ENCODE data around the gene AHCY. TPM values are rescaled to one million over a fixed set of nuclear protein-coding genes. Genes with fewer than 3 reads are reported as not detected.
"Not testable (repeated sequence)": the region's sequence is repeated elsewhere in the genome, so short reads cannot be mapped to it uniquely, and the experiment has no call there.

Gene AHCY
- total and polyA plus RNA-seq, 7 experiments from 2014 or later = 19.1 to 62.9 (median 24.6) TPM

- Histone ChIP-seq H3K27me3 (ENCODE audit: control insufficient read depth in 2 of 2, insufficient read depth in 2 of 2, low read length in 2 of 2) (no peaks in the 10 kb centered on the region), H3K36me3 (ENCODE audit: control insufficient read depth in 2 of 3, insufficient read depth in 3 of 3, low read length in 3 of 3) (no peaks in the 10 kb centered on the region), H3K4me1 (ENCODE audit: control insufficient read depth in 2 of 2, insufficient read depth in 2 of 2, low read length in 2 of 2) (peaks cover 0 to 11% of the 10 kb centered on the region in 2 donors), H3K9me3 (ENCODE audit: control insufficient read depth in 2 of 3, low read length in 3 of 3) (no peaks in the 10 kb centered on the region), H3K4me3 (ENCODE audit: low read length) (no peak overlapping the region), H3K27ac (ENCODE audit: low read depth, low read length) (no peak overlapping the region)
- H3K9me3 Mint-ChIP-seq = no peaks in the 10 kb centered on the region
- POLR2A ChIA-PET = interaction anchor here (0.6 kb wide), 1 partner anchor 82 kb away, joined by 3 read pairs; no protein-coding TSS in a partner anchor
- H3K4me3 Mint-ChIP-seq = no peak overlapping the region
- DNase-seq = no peak
- no peaks in the 10 kb centered on the region for H3K36me3 Mint-ChIP-seq
- H3K27me3 Mint-ChIP-seq = peaks cover 0 to 2% (median 0%) of the 10 kb centered on the region in 5 donors
- no peak for ATAC-seq
- CTCF ChIA-PET = interaction anchor here (1.6 kb wide), 1 partner anchor 22 kb away, joined by 3 read pairs; no protein-coding TSS in a partner anchor
- intact Hi-C loops (cut with micrococcal nuclease) = no loop called here
- H3K4me1 Mint-ChIP-seq = peaks cover 0 to 3% (median 0%) of the 10 kb centered on the region in 7 donors
- peak overlapping the region in 1 of 9 donors; percentile 22 for H3K27ac Mint-ChIP-seq
These were observed 31.7 kb upstream of the AHCY start for GRCh38 chr20:34334654-34335407.

- H3K27me3 Mint-ChIP-seq = no peaks in the 10 kb centered on the region
- intact Hi-C loops (cut with micrococcal nuclease) = no loop called here
- H3K27ac Mint-ChIP-seq = no peak overlapping the region
- Histone ChIP-seq H3K4me3 (ENCODE audit: low read length) (no peak overlapping the region), H3K27ac (ENCODE audit: low read depth, low read length) (no peak overlapping the region), H3K4me1 (ENCODE audit: control insufficient read depth in 2 of 2, insufficient read depth in 2 of 2, low read length in 2 of 2) (peaks cover 0 to 11% of the 10 kb centered on the region in 2 donors), H3K9me3 (ENCODE audit: control insufficient read depth in 2 of 3, low read length in 3 of 3) (no peaks in the 10 kb centered on the region), H3K36me3 (ENCODE audit: control insufficient read depth in 2 of 3, insufficient read depth in 3 of 3, low read length in 3 of 3) (no peaks in the 10 kb centered on the region), H3K27me3 (ENCODE audit: control insufficient read depth in 2 of 2, insufficient read depth in 2 of 2, low read length in 2 of 2) (no peaks in the 10 kb centered on the region)
- no peak for ATAC-seq
- H3K4me3 Mint-ChIP-seq = no peak overlapping the region
- ChIA-PET CTCF (no interaction called here), POLR2A (interaction anchor here (0.6 kb wide), 1 partner anchor 83 kb away, joined by 3 read pairs; no protein-coding TSS in a partner anchor)
- peaks cover 0 to 3% (median 0%) of the 10 kb centered on the region in 7 donors for H3K4me1 Mint-ChIP-seq
- DNase-seq = no peak
- no peaks in the 10 kb centered on the region for H3K9me3 Mint-ChIP-seq
- no peaks in the 10 kb centered on the region for H3K36me3 Mint-ChIP-seq
These were observed 30.6 kb upstream of the AHCY start for GRCh38 chr20:34333786-34334185.

GRCh38 chr20:34332262-34332920, 29.2 kb upstream of the AHCY start:
- no peaks in the 10 kb centered on the region for H3K9me3 ChIP-seq (ENCODE audit: control insufficient read depth in 2 of 3, low read length in 3 of 3)
- Mint-ChIP-seq H3K27ac (no peak overlapping the region), H3K36me3 (no peaks in the 10 kb centered on the region), H3K27me3 (no peaks in the 10 kb centered on the region), H3K4me3 (no peak overlapping the region), H3K9me3 (no peaks in the 10 kb centered on the region), H3K4me1 (peaks cover 0 to 2% (median 0%) of the 10 kb centered on the region in 7 donors)
- no peak overlapping the region for H3K27ac ChIP-seq (ENCODE audit: low read depth, low read length)
- peaks cover 0 to 6% of the 10 kb centered on the region in 2 donors for H3K4me1 ChIP-seq (ENCODE audit: control insufficient read depth in 2 of 2, insufficient read depth in 2 of 2, low read length in 2 of 2)
- ChIA-PET CTCF (no interaction called here), POLR2A (no interaction called here)
- no peaks in the 10 kb centered on the region for H3K36me3 ChIP-seq (ENCODE audit: control insufficient read depth in 2 of 3, insufficient read depth in 3 of 3, low read length in 3 of 3)
- intact Hi-C loops (cut with micrococcal nuclease) = no loop called here
- no peaks in the 10 kb centered on the region for H3K27me3 ChIP-seq (ENCODE audit: control insufficient read depth in 2 of 2, insufficient read depth in 2 of 2, low read length in 2 of 2)
- no peak overlapping the region for H3K4me3 ChIP-seq (ENCODE audit: low read length)
- ATAC-seq (no peak), DNase-seq (no peak)

- no peaks in the 10 kb centered on the region for H3K27me3 Mint-ChIP-seq
- no peaks in the 10 kb centered on the region for H3K36me3 Mint-ChIP-seq
- Histone ChIP-seq H3K27me3 (ENCODE audit: control insufficient read depth in 2 of 2, insufficient read depth in 2 of 2, low read length in 2 of 2) (no peaks in the 10 kb centered on the region), H3K4me1 (ENCODE audit: control insufficient read depth in 2 of 2, insufficient read depth in 2 of 2, low read length in 2 of 2) (peaks cover 0 to 3% of the 10 kb centered on the region in 2 donors), H3K36me3 (ENCODE audit: control insufficient read depth in 2 of 3, insufficient read depth in 3 of 3, low read length in 3 of 3) (no peaks in the 10 kb centered on the region), H3K27ac (ENCODE audit: low read depth, low read length) (no peak overlapping the region), H3K9me3 (ENCODE audit: control insufficient read depth in 2 of 3, low read length in 3 of 3) (no peaks in the 10 kb centered on the region), H3K4me3 (ENCODE audit: low read length) (no peak overlapping the region)
- ATAC-seq (no peak), DNase-seq (no peak)
- no peak overlapping the region for H3K4me3 Mint-ChIP-seq
- H3K27ac Mint-ChIP-seq = no peak overlapping the region
- CTCF ChIA-PET = no interaction called here
- H3K4me1 Mint-ChIP-seq = peaks cover 0 to 2% (median 0%) of the 10 kb centered on the region in 7 donors
- POLR2A ChIA-PET = no interaction called here
- H3K9me3 Mint-ChIP-seq = no peaks in the 10 kb centered on the region
- intact Hi-C loops (cut with micrococcal nuclease) = no loop called here
These were observed 28.7 kb upstream of the AHCY start for GRCh38 chr20:34331838-34332237.

GRCh38 chr20:34330861-34331544, 27.8 kb upstream of the AHCY start:
- POLR2A ChIA-PET; intact Hi-C loops (cut with micrococcal nuclease); CTCF ChIA-PET; H3K9me3 ChIP-seq (ENCODE audit: control insufficient read depth in 2 of 3, low read length in 3 of 3); H3K27me3 Mint-ChIP-seq; H3K27me3 ChIP-seq (ENCODE audit: control insufficient read depth in 2 of 2, insufficient read depth in 2 of 2, low read length in 2 of 2); ATAC-seq; H3K4me3 Mint-ChIP-seq; H3K4me1 Mint-ChIP-seq; DNase-seq; H3K4me3 ChIP-seq (ENCODE audit: low read length); H3K4me1 ChIP-seq (ENCODE audit: control insufficient read depth in 2 of 2, insufficient read depth in 2 of 2, low read length in 2 of 2); H3K27ac ChIP-seq (ENCODE audit: low read depth, low read length); H3K9me3 Mint-ChIP-seq; H3K27ac Mint-ChIP-seq; H3K36me3 Mint-ChIP-seq; H3K36me3 ChIP-seq (ENCODE audit: control insufficient read depth in 2 of 3, insufficient read depth in 3 of 3, low read length in 3 of 3): not testable (repeated sequence)

- Mint-ChIP-seq H3K4me3 (no peak overlapping the region), H3K27me3 (peaks cover 0 to 10% (median 5%) of the 10 kb centered on the region in 5 donors), H3K36me3 (no peaks in the 10 kb centered on the region), H3K27ac (no peak overlapping the region), H3K4me1 (peaks cover 0 to 2% (median 0%) of the 10 kb centered on the region in 7 donors), H3K9me3 (no peaks in the 10 kb centered on the region)
- no peak overlapping the region for H3K4me3 ChIP-seq (ENCODE audit: low read length)
- H3K4me1 ChIP-seq (ENCODE audit: control insufficient read depth in 2 of 2, insufficient read depth in 2 of 2, low read length in 2 of 2) = peaks cover 0 to 3% of the 10 kb centered on the region in 2 donors
- ChIA-PET CTCF (no interaction called here), POLR2A (no interaction called here)
- no peak for ATAC-seq
- no peaks in the 10 kb centered on the region for H3K27me3 ChIP-seq (ENCODE audit: control insufficient read depth in 2 of 2, insufficient read depth in 2 of 2, low read length in 2 of 2)
- no peaks in the 10 kb centered on the region for H3K9me3 ChIP-seq (ENCODE audit: control insufficient read depth in 2 of 3, low read length in 3 of 3)
- intact Hi-C loops (cut with micrococcal nuclease) = no loop called here
- no peaks in the 10 kb centered on the region for H3K36me3 ChIP-seq (ENCODE audit: control insufficient read depth in 2 of 3, insufficient read depth in 3 of 3, low read length in 3 of 3)
- no peak overlapping the region for H3K27ac ChIP-seq (ENCODE audit: low read depth, low read length)
- no peak for DNase-seq
These were observed 25.9 kb upstream of the AHCY start for GRCh38 chr20:34328928-34329677.

Data from naive thymus-derived CD4-positive, alpha-beta T cell (primary cell).